Hematopoietic multipotent progenitor cell treated with erythropoietin and hydrocortisone succinate and interleukin-3 and kit ligand, for 17 days (in vitro differentiated cells): ENCODE data around the gene MYOM1.

Experiments used
- DNase-seq: peaks from one replicate; pipeline ENCODE4 v3.0.0-alpha.2; 2015; ENCODE audit warnings: low spot score

The MYOM1 gene

GRCh38 chr18:3219631-3220335 lies at the start of gene MYOM1:
TSS of gene MYOM1 (minus strand) at chr18:3219968. CDS start at chr18:3215223, 4,745 bp downstream.
- DNase-seq, result no peak

DNA sequence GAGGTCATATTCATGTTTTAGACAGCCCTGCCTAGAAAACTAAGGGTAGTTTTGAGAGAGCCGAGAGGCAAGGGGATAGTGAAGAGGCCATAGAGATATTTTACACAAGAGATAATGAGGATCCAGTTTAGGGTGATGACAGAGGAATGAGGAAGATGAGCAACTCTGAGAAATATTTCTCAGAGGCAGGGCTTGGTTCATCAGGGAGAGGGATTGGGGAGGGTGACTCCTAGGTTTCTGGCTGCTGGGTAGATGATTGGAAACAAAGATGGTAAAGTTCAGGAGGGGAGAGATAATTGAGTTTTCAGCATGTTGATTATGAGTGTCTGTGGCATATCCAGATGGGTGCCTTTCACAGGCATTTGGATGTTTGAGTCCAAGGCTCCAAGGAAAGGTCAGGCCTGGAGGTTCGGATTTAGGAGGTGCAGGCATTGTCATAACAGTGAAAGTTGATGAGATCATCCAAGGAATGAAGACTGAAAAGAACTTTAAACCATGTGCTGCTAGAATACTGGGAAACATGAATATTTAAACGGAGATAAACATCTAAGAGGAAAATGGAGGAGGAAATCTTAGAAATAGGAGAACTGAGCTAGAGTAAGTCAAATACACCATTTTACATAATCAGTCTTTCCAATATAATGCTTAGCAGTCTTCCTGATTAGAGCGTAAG lies 49.6 kb upstream of the MYOM1 start:
- no peak for DNase-seq

DNA sequence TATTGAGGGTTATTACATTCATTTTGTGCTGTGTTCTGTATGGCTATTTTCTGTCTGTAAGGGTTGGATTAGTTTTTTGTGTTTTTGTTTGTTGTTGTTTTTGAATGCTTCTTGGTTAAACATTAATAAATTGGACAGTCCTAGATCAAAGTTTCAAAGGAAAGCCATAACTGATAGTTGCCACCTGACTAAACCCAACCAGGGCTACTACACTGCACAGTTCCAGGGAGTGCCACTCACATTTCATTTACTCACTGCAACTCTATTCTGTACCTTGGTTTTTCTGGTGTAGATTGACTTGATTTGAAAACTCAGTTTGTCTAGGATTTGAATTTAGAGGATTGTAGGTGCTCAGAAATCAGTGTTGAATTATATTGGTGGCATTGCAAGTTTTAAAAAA lies 48.5 kb upstream of the MYOM1 start:
- no peak for DNase-seq

- no peak for DNase-seq
Measured at GRCh38 chr18:3266062-3266608, 46.4 kb upstream of the MYOM1 start.

DNA sequence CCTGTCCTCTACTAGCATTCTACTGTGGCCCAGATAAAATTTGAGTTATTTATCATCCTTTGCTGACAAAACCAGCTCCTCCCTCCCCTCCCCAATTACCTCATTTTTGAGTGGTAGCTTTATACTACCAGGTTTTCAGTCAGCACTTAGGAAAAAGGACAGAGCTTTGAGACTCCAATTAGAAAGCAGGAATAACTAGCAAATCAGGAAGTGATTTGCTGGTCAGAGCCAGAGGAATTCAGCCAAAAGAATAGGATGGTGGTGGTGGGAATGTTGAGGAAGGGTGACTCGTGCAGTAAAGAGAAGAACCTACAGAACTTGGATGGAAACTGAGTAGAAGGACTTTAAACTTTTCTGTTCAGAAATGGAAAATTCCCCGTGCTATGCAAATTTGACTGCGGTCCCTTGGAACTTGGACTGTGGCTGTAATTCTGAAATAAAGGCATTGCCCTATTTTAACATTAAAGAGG lies 45.8 kb upstream of the MYOM1 start:
- DNase-seq, result no peak

DNA sequence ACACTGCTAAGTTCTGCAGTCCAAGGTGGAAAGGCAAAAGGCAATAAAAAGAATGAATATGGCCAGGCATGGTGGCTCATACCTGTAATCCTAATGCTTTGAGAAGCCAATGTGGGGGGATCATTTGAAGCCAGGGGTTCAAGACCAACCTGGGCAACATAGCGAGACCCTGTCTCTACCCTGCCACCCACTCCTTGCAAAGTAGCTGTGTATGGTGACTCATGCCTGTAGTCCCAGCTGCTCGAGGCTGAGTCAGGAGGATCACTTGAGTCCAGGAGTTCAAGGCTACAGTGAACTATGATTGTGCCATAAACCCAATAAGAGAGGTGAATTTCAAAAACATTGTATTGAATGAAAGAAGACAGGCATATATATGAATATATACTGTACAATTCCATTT lies 44.6 kb upstream of the MYOM1 start:
- no peak for DNase-seq

DNA sequence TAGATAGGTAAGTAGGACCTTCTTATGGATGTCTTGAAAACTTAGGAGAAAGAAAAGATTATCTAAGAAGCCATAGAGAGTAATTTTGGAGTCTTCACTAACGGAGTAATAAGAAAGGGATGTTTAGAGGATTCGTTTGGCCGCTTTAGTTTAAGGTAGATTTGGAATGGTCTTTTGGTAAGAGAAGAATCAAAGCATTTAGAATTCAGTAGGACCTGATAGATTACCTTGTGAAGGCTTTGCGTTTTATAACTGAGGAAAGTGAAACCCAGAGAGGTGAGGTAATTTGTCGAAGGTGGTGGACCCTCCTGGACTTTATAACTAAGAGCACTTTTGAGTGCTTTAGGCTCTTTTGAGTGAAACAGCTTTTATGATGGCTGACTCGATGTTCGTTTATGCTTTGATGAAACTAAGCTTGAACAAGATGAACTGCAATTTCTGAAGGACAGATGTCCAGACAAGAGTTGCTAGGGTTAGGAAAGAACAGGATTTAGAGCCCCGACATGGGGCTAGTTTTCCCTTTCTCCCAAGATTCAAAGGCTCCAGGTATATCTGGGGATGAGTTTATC lies 43.4 kb upstream of the MYOM1 start:
- no peak for DNase-seq

GRCh38 chr18:3262234-3263131 lies 42.7 kb upstream of the MYOM1 start:
- peak; percentile 55 for DNase-seq

DNA sequence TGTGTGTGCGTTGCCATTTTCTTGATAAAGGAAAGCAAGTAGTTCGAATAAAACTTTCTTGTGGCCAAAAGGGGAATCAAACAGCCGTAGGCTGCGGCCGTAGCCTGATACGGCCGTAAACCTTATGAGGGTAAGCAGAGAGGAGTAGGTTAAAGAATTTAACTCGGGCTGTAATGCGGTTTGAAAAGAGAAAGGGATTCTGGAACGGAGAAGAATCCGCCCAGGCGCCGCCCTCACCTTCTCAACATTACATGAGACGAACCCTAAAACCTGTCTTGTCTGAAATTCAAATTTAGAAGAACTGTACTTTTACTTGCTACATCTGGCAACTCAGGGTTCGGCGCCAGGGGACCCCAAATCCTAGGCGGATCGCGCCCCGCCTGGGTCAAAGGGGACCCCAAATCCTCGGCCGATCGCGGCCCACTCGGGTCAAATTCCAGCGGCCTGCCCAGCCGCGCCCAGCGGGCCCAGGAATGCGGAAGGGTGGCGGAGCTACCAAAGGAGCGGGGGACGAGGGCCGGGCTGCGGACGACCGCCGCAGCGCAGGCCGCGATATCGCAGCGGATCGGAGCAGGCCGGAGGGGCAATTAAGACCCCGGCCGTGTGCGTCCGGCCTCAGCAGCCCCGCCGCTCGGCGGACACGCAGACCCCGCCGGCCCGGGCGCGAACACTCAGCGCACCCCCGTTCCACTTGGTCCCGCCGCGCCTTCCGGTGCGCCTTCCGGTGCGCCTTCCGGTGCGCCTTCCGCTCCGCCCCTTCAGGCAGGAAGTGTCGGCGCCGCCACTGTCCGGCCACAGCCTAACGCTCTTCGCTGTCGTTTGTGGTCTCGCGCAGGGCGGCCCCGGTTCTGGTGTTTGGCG lies 41.8 kb upstream of the MYOM1 start, which contains the start of gene MYL12B:
Gene MYL12B (plus strand): TSS at position 761 of the 861 bp plus-strand sequence. CDS start 10,766 bp downstream, outside the sequence.
- peak; percentile 87 for DNase-seq

DNA sequence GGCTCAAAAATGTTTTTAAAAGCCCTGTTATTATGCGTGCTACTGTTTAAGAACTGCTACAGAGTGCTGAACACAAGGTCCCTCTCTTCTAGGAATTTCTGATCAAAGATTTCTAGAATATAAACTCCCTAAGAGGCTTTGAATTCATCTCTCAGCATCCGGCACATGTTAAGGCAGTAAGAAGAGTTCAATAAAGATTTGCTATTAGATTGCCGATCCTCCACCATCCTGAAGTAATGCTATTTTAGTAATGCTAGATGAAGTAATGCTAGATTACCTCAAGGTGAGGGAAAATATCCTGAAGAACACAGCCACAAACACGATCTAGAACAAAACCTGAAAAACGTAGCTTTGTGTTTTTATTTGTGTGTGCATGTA lies 41.2 kb upstream of the MYOM1 start:
- DNase-seq, result no peak

GRCh38 chr18:3257627-3258120 lies 37.9 kb upstream of the MYOM1 start:
- DNase-seq, result no peak

DNA sequence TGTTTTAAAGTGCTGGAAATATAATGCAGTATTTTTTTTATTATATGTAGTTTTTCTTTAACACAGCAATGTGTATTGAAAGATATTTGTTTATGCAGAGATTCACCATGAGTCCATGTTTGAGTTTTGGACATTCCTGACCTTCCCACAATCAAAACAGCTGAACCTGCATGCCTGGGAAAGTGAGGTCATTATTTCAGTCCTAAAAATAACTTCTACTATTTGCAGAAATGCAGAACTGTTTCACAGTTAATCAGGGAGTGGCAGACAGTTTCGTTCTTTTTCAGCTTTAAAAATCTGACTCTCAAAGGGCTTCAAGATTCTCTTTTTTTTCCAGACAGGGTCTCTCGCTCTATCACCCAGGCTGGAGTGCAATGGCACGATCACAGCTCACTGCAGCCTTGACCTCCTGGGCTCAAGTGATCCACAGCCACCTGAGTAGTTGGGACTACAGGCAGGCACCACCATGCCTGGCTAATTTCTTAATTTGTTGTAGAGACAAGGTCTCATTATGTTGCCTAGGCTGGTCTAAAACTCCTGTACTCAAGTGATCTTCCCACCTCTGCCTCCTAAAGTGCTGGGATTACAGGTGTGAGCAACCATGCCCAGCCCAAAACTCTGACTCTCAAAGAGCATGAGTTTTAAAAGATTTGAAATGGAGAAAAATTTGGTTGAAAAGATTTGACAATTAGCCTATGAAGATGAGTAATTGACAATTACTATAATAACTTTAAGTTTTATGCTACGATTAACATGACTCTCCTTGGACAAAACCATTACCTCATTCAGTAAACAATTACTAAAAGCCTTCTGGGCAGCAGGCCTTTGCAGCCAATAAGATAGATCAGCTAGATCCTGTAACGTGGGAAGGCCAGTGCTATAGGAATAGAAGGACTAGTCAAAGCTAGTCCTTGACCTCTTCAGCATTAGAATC lies 37.2 kb upstream of the MYOM1 start:
- no peak for DNase-seq

GRCh38 chr18:3255611-3256165 lies 35.9 kb upstream of the MYOM1 start:
- DNase-seq, result no peak

DNA sequence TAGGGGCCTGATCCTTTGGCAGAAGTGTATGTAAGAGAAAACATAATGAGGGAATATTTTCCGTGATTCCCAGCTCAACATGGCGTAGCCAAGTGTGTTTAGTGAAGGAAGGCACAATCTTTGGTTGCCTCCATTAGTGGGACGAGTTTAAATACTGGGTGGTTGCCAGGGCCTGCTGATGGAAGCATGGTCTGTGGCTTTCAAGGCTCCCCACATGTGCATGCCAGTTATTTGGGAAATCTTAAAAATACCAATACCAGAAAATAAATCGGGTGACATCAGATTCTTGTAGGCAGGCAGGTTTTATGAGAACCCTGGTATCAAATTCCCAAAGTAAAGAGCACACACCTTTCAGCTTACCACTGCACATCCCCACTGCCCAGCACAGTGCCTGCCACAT lies 35.0 kb upstream of the MYOM1 start:
- no peak for DNase-seq

DNA sequence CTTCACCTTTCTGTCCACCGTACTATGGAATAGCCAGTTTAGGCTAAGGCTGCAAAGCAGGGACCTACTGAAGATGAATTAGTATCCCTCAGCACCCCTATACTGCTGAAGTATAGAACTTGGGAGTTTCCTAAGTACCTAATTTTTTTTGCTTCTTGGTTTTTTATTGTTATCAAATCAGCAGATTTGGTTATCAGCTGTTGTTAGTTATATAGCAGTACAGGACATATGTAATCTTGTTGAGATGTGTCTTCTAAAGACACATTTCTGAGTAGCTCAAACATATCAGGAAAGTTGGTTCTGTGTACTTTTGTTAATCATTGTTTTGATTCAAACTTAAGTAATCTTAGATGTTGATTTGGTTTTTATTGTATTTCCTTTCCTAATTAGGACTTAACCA lies 33.1 kb upstream of the MYOM1 start:
- no peak for DNase-seq

GRCh38 chr18:3251963-3252277 lies 32.2 kb upstream of the MYOM1 start:
- DNase-seq, result no peak

DNA sequence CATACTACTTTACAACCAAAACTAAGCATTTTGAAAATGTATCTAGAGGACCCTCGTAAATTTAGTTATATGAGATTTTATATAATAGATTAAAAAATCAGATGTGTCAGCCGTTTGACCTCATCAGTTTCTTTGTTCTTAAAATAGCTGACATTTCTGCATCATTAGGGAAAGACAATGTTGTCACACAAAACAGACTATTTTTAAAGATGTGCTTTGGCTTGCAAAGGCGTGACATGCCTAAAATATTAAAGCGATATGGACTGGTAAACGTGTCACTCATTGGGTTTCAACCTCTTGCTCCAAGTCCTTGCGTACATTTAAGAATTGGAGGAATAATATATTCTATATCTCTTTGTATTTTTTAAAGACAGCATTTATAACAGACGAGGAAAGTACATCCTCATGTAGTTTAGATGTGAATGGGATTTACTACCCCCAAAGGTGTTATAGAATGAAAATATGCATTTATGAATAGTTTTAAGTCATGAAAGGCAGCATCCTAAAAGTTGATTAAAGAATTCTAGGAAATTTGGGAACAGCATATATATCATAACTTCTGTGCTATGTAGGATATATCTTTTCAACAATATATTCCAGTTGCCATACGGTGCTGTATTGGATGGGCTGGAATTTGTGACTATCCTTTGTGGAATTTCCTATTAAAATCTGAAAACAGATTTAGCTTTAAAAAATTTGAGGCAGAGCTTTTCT lies 31.6 kb upstream of the MYOM1 start:
- DNase-seq, result no peak

GRCh38 chr18:3250237-3251107 lies 30.7 kb upstream of the MYOM1 start:
- DNase-seq, result peak; percentile 23
